GM12864 (cell line): ENCODE results near the gene MACF1.

ENCODE experiments used
- DNase-seq: peaks from one replicate; pipeline ENCODE4 v3.0.0-alpha.2; 2011; ENCODE audit warnings: low read depth
- H3K4me3 ChIP-seq: 2 replicates; pipeline ENCODE4 v1.5.1; 2011; ENCODE audit warnings: mild to moderate bottlenecking, low read depth, low read length, control low read depth
- CTCF ChIP-seq: IDR thresholded peaks from 2 replicates; pipeline ENCODE4 v1.5.1; 2011; ENCODE audit warnings: low read depth, mild to moderate bottlenecking, moderate library complexity, low read length, control low read depth, inconsistent platforms; ENCODE audit errors: missing control alignments

Gene MACF1

GRCh38 chr1:39427912-39428311, 223.4 kb downstream of the MACF1 start:
- H3K4me3 ChIP-seq, result no peak overlapping the region
- TF ChIP-seq CTCF, result no peak
- DNase-seq, result no peak

GRCh38 chr1:39431927-39432326, 227.4 kb downstream of the MACF1 start:
- H3K4me3 ChIP-seq, result no peak overlapping the region
- DNase-seq, result no peak
- no peak for TF ChIP-seq CTCF

- H3K4me3 ChIP-seq, result no peak overlapping the region
- TF ChIP-seq CTCF, result no peak
- DNase-seq, result no peak
Measured at GRCh38 chr1:39434797-39435395, 230.4 kb downstream of the MACF1 start.

- DNase-seq, result no peak
- no peak for TF ChIP-seq CTCF
- no peak overlapping the region for H3K4me3 ChIP-seq
Measured at GRCh38 chr1:39435597-39435996, 231.1 kb downstream of the MACF1 start.

GRCh38 chr1:39436842-39437241, 232.3 kb downstream of the MACF1 start:
- no peak for TF ChIP-seq CTCF
- no peak overlapping the region for H3K4me3 ChIP-seq
- no peak for DNase-seq

GRCh38 chr1:39438042-39438441, 233.5 kb downstream of the MACF1 start:
- DNase-seq, result no peak
- H3K4me3 ChIP-seq, result no peak overlapping the region
- TF ChIP-seq CTCF, result no peak

GRCh38 chr1:39440856-39441255, 236.4 kb downstream of the MACF1 start:
- no peak for DNase-seq
- TF ChIP-seq CTCF, result no peak
- H3K4me3 ChIP-seq, result no peak overlapping the region
